ENCODE data around the gene TTC12.
"Not testable (repeated sequence)": the region's sequence is repeated elsewhere in the genome, so short reads cannot be mapped to it uniquely, and the experiment has no call there.

The TTC12 gene

DNA sequence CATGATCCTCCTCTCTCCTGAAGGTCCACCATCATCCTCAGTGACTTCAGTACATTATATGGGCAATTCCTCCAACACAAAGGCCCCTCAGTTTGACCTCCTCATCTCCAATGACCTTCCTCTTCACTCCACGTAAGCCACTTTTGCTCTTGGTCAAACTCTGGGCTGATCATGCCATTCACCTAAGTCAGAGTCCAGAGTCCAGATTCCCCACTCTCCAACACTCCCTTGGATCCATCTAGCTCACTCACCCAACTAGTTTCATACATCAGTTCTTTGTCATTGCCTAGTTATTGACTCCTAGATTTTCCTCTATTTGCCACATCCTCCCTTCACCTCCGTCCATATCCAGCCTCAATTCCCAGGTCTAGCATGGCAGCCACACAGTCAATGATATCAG lies 30.5 kb upstream of the TTC12 start:
- no peak for DNase-seq (ENCODE audit: low spot score)

DNA sequence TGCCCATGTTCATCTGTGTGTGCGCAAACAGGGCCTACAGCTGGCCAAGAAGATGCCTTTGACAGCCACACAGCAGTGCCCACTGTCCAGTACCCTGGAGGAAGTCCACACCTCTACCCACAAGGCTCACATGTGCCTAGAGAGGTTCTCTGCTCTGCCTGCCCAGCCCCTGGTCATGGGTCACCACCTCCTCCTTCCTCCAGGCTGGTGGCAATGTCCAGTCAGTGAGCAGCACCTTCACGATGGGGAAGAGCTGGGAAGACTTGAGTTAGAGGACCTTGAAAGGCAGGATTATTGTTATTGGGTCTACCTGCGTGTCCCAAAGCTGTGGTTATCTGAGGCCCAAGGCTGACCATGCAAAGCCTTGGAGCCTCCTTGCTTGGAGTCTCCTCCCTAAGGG lies 28.4 kb upstream of the TTC12 start:
- no peak for DNase-seq (ENCODE audit: low spot score)

DNA sequence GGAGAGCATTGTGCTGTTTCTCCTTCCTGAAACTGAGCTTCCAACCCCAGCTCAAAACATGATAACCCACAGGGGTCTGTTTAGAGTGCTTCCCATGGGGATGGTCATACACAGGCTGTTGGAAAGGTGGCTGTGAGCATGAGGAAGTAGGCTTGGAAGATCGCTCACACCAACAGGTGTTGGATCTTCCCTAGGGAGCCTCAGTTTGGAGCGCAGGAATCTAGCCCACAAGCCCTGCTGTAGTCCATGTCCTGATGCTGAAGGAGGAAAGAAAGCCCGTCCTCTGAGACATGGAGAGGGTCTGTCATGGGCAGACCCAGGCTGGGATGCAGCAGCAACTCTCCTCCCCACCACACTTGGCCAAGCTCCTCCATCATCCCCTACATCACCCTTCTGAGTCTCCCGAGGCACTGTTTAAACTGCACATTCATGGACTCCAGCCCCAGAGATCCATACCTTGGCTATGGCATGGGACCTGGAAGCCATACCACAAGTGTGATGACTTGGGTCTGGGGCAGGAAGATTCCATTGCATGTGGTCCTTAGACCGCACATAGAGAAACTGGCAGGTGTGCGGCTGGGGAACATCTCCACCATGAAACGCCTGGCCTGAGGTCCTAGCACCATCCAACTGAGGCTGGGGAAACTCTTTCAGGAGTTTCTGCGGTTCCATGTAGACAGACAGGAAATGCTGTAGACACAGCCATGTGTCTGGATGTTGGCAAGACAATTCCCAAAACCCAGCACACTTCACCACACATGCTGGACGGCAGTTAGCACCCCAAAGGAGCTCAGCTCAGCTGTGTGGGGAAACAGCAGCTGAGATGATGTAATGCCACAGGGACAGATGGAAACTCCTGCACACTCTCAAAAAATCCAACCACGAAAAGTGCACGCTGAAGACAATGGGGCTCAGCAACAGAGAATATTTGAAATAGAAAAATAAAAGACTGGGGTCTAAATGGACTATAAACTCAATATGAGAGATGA lies 27.6 kb upstream of the TTC12 start:
- DNase-seq (ENCODE audit: low spot score): no peak

DNA sequence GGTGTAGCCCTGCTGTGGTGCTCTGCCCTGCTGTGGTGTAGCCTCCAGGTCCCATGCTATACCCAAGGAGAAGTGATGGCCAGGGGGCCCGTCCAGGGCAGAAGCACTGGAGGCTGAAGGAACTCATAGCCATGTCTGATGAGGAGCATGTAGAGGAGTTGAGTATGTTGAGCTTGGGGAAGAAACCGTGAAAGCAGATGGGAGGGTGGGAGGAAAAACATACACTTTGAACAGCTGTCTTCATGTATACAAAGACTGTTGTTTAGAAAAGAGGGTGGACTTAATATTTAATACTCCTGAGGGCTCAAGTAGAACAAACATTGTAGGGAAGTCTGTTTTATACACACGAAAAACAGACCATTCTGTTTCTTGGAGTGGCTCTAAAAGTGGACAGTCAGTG lies 26.6 kb upstream of the TTC12 start:
- no peak for DNase-seq (ENCODE audit: low spot score)

DNA sequence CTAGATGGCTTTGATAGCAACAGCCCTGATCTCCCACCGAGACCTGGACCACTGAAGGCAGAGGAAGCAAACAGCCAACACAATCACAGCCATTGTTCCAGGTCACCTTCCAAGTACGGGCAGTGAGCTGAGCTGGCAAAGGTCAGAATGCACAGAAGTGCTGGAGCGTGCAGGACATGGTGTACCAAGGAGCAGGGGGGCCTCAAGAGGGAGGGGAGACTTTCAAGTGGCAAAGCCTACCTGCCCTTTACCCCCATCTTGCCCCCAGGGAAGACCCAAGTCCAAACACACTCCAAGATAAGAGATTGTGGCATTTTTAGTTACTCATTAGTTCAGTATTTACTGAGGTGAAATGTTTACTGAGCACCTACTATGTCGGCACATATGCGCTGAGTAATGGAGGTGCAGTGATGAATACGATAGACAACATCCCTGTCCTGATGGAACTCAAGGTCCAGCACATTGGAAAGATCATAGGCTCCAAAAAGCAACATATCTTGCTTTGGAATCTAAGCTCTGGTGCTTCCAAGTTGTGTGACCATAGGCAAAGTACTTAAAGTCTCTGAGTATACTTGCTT lies 26.0 kb upstream of the TTC12 start:
- DNase-seq (ENCODE audit: low spot score): no peak

DNA sequence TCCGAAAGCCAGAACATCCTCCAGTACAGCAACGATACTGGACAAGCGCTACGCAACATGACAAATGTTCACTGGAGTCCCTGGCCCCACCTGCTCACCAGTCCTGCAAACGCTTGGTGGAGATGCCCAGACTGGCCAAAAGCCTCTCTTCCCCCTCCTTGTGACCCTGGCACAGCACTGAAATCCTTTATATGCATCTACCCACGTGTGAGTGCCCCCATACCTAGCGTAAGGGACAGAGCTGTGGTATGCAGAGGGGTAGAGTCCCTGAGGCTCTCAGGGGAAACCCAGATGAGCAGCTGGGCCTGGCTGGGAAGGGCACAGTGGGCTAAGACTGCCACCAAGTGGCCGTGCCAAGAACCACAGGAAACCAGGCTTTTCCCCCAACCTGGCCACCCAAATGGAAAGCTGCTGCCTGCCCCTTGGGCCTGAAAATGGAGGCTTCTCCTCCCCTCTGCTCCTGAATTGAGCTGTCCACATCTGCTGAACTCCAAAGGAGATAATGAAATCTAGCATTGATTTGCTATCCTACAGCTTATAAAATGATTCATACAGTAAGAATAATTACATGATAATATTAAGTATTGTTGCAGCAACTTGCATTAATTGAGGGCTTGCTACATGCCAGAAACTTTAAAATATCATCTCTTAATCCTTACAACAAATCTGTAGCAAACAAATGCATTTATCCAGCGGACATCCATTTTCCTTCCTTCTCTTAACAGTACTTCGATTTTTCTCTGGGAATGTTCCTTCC lies 24.8 kb upstream of the TTC12 start:
- peak; percentile 38 for DNase-seq (ENCODE audit: low spot score)

DNA sequence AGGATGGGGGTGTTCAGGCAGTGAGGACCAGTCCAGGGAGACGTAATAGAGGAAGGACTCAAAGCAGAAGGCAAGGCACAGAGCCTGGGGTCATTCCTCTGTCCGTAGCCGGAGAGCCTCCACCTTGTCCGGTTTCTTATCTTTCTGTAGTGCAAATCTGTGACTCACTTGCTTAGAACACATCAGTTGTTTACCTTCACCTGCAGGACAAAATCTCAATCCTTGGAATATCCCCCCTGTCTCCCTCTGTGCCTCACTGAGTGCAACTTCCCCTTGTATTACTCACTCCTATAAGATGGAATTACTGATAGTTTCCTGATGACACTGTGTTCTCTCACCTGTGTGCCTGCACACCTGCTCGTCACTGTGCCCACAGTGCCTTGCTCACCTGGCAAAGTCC lies 20.4 kb upstream of the TTC12 start:
- no peak for DNase-seq (ENCODE audit: low spot score)

DNA sequence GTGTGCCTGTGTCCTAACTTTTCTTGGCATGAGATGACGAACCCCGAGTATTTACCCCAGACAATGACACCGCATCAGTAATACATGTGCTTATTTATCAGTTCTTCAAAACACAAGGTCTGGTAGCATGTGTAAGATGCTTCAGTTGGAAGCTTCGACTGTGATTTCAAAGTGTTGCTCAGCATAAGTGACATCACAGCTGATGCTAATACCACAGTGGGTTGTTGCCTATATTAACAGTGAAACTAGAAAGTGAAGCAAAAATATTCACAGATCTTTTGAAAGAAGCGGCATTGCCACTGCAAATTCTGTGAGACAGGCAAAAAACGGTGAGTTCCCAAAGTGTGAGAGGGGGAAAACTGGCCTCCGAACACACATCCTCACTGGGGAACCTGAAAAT lies 18.4 kb upstream of the TTC12 start:
- DNase-seq (ENCODE audit: low spot score): no peak

DNA sequence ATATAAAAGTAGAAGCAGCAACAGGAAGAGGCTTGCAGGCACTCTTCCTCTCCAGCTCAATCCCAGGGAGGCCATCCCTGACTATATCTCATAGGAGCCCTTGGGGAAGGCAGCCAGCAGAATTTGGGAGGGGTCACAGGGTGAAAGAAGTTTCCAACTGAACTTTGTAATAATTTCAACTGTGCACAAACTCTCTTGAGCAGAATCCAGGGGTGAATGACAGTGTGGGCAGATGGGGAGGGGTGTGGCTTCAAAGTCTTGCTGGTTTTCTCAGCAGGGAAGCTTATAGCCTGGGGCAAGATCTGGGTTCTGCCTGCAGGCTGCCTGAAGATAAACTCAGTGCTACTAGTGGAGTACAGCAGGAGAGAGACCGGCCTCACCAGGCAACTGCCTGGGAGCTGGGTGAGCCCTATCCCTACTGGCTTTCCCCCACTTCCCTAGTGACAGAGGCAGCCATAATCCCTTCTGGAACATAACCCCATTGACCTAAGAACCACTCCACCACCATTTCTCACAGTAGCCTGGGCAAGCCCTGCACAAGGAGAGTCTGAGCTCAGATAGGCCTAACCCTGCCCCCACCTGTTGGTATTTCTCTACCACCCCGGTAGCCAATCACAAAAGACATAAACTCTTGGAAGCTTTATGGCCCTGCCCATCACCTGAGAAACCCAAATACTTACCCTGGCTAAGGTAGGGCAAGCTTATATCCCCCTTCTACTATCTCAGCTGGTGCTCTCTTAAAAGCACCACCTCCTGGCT lies 17.8 kb upstream of the TTC12 start:
- no peak for DNase-seq (ENCODE audit: low spot score)

DNA sequence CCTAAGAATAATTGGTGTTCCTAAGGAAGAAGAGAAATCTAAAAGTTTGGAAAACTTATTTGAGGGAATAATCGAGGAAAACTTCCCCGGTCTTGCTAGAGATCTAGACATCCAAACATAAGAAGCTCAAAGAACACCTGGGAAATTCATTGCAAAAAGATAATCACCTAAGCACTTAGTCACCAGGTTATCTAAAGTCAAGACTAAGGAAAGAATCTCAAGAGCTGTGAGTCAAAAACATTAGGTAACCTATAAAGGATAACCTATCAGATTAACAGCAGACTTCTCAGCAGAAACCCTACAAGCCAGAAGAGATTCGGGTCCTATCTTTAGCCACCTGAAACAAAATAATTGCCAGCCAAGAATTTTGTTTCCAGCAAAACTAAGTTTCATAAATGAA lies 15.9 kb upstream of the TTC12 start:
- DNase-seq (ENCODE audit: low spot score): not testable (repeated sequence)

DNA sequence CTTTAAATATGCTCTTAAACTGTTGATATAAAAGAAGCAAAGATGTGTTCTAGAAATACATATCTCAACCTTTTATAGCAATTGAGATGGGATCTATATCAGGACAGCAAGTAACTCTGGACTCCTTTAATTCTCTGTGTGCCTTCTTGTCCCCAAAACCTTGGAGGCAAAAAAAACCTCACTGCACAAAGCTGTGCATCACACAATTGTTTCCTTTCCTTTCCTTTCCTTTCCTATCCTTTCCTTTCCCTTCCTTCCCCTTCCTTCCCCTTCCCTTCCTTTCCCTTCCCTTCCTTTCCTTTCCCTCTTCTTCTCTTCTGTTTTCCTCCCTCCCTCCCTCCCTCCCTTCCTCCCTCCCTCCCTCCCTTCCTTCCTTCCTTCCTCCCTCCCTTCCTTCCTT lies 9.5 kb upstream of the TTC12 start:
- DNase-seq (ENCODE audit: low spot score): no peak

DNA sequence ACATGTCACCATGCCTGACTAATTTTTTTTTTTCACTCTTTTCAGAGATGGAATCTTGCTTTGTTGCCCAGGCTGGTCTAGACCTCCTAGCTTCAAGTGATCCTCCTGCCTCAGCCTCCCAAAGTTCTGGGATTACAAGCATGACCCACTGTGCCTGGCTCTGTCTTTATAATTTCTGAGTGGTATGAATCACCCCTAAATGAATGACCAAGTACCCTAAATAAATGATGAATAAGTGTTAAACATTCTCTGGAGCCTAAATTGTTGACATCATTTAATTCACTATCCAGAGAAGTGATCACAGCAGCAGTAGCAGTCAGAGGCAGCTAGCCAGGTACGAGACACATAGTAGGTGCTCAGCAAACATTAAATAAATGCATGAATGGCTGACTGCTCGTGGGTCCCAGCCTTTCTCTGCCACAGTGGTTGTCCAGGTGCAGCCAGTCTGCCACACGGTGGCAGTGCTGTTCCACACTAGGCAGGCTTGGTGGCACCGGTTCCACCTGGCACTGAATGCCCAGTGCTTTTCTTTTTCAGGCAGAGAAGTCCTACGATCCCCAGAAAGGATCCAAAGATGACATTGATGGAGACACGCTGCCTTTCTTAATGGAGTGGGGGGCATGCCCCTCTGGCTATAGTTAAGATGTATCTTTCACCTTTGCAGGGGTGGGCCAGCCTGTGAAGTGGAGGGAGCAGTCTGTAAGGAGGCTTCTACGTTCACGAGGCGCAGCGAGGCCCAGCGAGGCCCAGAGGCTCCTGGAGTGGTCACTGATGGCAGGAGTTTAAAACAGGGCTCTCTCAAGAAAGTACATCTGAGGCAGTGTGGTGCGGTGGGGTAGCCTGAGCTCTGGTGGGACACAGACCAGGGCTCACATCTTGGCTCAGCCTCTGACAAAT lies 8.7 kb upstream of the TTC12 start:
- DNase-seq (ENCODE audit: low spot score): peak; percentile 29

DNA sequence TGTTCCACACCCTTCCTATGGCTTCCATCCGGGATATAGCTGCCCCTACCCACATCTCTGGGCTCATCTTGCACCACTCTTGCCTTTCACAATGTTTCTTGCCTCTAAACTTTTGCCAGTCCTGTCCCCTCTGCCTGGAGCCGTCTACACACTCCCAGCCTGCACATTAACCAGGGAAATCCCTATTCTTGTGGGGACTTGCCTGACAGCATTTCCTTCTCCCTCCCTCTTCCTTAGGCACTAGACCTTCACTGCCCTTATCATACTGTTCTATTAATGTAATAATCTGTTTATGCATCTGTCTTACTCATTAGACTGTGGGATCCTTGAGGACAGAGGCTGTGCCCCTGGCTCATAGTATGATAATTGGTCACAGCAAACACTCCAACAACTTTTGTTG lies 5.8 kb upstream of the TTC12 start:
- DNase-seq (ENCODE audit: low spot score): no peak

DNA sequence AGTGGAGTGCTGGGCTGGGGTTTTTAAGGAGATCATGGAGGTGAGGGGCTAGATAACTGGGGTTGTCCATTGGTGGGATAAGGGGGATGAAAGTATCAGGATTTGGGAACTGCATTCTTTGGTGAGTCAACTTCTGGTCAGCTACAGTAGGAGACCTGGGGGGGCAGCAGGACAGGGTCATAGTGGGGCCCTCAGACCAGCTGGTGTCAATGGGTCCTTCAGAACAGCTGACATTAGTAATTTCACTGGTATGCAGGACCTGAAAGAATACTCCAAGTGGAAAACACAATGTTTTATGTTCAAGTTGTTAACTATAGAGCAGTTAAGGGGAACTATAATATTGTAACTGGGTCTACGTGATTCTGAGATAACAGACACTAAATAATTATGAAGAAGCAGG lies 2.8 kb upstream of the TTC12 start:
- no peak for DNase-seq (ENCODE audit: low spot score)

DNA sequence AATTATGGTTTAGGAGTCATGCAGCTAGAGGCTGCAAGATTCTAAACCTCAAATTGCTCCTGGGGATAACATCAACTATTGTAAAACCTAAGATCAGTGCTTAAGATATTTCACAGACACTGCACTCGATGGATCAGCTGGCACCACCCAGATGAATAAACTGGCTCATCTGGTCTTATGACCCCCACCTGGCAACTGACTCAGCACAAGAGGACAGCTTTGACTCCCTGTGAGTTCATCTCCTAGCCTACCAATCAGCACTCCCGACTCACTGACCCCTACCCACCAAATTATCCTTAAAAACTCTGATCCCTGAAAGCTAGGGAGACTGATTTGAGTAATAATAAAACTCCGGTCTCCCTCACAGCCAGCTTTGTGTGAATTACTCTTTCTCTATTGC lies 782 bp upstream of the TTC12 start:
- DNase-seq (ENCODE audit: low spot score): no peak

DNA sequence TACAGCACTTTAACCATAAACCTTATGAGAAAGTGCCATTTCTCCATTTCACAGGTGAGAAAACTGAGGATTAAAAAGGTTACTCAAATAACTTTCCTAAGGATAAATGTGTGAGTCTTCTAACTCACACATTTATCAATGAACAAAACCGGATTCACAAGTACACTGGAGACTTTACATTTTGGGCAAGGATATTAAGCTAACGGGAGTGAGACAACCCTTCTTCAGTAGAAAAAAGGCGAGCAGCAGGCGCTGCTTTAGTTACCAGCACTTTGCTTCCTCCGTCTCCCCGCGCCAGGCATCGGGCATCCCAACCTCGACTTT lies 356 bp upstream of the TTC12 start:
- DNase-seq (ENCODE audit: low spot score): no peak

DNA sequence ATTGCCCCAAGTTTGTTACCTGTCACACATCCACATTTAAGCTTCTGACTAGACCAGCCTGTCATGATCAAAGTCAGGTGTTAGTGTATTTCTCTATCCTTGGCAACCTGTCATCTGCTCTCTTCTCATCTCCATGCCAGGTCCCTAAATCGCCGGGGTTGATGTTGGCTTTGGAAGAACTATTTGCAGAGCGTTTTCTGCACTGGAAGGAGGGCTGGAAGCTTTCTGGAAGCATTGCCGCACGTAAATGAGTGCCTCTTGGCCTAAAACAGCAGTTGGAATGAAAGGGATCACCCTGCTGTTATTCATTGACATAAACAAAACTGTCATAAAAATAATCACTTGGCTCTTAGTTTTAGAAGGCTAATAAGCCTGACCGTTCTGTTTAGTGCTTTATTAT lies 1.4 kb downstream of the TTC12 start:
- no peak for DNase-seq (ENCODE audit: low spot score)

DNA sequence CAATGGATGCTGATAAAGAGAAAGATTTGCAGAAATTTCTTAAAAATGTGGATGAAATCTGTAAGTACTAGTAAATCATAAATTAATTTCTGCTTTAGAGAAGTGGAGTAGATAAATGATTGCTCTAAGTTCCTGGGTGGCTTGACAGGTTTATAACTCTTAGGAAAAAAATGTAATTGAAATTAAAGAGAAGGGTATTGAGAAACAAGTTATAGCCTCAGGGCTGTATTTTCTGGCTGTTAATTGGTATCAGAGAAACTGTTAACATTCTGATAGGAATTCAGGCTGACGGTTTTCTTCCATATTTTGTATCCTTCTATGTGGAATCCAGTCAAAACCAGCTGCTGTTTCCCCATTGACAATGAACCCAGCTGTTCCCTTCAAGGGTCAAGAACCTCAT lies 1.9 kb downstream of the TTC12 start:
- no peak for DNase-seq (ENCODE audit: low spot score)

DNA sequence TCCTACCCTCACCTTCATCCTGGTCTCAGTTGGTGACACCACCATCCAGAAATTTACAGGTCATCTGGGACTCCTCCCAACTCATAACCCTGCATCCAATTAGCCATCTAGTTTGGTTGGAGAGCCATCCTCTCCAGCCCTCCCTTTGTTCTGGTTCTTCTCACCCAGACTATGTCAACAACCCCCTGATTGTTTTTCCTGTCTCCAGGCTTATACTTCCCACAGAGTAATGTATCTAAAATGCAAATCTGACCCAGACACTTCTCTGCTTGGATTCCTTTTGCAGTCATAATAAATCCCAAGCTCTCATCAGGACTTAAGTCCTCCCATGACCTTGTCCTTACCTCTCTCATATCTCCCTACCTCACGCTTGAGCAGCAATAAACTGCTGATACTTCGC lies 3.0 kb downstream of the TTC12 start:
- no peak for DNase-seq (ENCODE audit: low spot score)

DNA sequence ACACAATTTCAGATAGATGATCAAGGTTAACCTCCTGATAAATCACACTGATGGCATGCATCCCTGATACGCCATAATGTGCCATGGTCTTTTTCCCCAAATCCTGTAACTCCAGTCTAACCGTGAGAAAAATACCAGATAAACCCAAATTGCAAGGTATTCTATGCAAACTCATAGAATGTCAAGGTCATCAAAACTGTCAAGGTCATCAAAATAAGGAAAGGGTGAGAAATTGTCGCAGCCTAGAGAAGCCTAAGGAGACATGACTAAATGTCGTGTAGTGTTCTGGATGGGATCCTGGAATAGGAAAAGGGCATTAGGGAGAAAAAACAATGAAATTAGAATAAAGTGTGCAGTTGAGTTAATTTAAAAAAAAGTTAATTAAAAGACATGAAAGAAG lies 4.7 kb downstream of the TTC12 start:
- DNase-seq (ENCODE audit: low spot score): no peak

DNA sequence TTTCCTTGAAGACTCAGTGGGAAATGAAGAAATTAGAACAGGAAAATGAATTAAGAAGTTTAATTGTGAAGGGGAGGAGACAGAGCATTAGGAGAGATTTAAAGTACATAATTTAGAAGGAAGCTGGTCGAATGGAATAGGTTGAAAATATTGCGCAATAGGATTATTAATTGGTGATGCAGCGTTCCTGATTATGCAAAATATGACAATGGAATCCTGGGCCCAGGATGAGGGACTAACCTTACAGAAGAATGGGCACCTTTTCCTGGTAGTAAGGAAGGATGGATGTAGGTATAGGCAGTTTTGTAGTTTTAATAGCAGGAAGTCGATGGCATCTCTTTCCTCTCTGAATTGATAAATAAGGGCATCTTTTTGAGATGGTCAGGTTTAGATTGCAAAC lies 7.8 kb downstream of the TTC12 start:
- no peak for DNase-seq (ENCODE audit: low spot score)
